ENCODE results near the gene HAUS1. TPM values are rescaled to one million over a fixed set of nuclear protein-coding genes. Genes with fewer than 3 reads are reported as not detected.

Gene HAUS1
- total RNA-seq, 1 donor from 2014 or later, result 20.9 TPM

DNA sequence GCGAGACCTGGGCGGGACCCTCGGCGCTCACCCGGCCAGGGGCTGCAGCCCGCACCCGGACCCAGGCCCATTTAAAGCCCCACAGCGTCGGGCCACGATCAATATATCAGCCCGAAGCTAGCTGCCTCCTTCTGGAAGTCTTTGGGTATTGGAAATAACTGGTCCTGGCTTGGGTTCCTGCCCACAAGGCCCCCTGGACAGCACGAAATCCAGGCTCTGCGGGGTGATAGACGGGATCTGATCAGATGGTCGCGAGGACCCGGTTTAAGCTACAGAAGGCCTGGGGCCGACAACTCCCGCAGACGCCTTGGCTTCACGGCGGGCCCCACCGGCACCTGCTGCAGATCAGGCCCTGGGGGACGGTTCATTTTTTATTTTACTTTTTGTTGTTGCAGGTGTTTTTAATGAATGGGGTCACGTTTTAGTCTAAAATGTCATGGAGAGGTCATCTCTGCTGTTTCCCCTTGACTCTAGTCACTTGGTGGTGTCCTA is 31.8 kb upstream of the HAUS1 start:
- intact Hi-C loops (cut with DNase I), result loop anchor here (10.0 kb wide), 1 partner anchor 388 kb away; no protein-coding TSS in a partner anchor
- no peak for DNase-seq (ENCODE audit: extremely low spot score in 2 of 2)
- Histone ChIP-seq H3K9me3 (no peaks in the 10 kb centered on the region), H3K27ac (peak overlapping the region; percentile 17), H3K27me3 (no peaks in the 10 kb centered on the region), H3K4me1 (peaks cover 24% of the 10 kb centered on the region), H3K36me3 (no peaks in the 10 kb centered on the region), H3K4me3 (peak overlapping the region; percentile 56 to 96)
- TF ChIP-seq POLR2AphosphoS5 (IDR thresholded peaks at IDR 0.05; ENCODE audit: insufficient read depth in 1 of 2, low read depth in 1 of 2) (no peak), POLR2A (IDR thresholded peaks at IDR 0.05) (no peak)
- TF ChIP-seq, protein P1, sequence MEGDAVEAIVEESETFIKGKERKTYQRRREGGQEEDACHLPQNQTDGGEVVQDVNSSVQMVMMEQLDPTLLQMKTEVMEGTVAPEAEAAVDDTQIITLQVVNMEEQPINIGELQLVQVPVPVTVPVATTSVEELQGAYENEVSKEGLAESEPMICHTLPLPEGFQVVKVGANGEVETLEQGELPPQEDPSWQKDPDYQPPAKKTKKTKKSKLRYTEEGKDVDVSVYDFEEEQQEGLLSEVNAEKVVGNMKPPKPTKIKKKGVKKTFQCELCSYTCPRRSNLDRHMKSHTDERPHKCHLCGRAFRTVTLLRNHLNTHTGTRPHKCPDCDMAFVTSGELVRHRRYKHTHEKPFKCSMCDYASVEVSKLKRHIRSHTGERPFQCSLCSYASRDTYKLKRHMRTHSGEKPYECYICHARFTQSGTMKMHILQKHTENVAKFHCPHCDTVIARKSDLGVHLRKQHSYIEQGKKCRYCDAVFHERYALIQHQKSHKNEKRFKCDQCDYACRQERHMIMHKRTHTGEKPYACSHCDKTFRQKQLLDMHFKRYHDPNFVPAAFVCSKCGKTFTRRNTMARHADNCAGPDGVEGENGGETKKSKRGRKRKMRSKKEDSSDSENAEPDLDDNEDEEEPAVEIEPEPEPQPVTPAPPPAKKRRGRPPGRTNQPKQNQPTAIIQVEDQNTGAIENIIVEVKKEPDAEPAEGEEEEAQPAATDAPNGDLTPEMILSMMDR (IDR thresholded peaks at IDR 0.05), result no peak

DNA sequence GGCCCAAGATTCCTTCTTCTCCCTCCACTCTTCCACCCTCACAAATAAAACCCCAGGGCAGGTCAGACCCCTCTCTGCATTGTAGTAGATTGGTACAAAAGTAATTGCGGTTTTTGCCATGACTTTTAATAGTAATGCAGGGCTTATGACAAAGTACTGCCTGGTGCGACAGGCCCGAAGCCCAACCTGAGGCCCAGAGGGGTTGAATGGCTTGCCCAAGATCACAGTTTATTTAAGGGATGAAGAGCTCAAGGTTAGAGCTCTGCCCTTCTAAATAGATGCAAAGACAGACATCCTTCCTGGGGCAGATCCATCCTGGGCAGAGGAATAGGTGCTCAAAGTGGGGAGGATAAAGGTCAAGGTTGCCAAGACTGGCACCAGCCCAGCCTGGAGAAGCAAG is 31.2 kb upstream of the HAUS1 start:
- no peaks in the 10 kb centered on the region for H3K9me3 ChIP-seq
- no peak overlapping the region for H3K4me3 ChIP-seq
- intact Hi-C loops (cut with DNase I), result loop anchor here (10.0 kb wide), 1 partner anchor 388 kb away; no protein-coding TSS in a partner anchor
- TF ChIP-seq, protein P1 (IDR thresholded peaks at IDR 0.05), result no peak
- TF ChIP-seq POLR2A (IDR thresholded peaks at IDR 0.05) (no peak), POLR2AphosphoS5 (IDR thresholded peaks at IDR 0.05; ENCODE audit: insufficient read depth in 1 of 2, low read depth in 1 of 2) (no peak)
- DNase-seq (ENCODE audit: extremely low spot score in 2 of 2), result no peak
- H3K36me3 ChIP-seq, result no peaks in the 10 kb centered on the region
- peaks cover 24% of the 10 kb centered on the region for H3K4me1 ChIP-seq
- H3K27ac ChIP-seq, result no peak overlapping the region
- H3K27me3 ChIP-seq, result no peaks in the 10 kb centered on the region

DNA sequence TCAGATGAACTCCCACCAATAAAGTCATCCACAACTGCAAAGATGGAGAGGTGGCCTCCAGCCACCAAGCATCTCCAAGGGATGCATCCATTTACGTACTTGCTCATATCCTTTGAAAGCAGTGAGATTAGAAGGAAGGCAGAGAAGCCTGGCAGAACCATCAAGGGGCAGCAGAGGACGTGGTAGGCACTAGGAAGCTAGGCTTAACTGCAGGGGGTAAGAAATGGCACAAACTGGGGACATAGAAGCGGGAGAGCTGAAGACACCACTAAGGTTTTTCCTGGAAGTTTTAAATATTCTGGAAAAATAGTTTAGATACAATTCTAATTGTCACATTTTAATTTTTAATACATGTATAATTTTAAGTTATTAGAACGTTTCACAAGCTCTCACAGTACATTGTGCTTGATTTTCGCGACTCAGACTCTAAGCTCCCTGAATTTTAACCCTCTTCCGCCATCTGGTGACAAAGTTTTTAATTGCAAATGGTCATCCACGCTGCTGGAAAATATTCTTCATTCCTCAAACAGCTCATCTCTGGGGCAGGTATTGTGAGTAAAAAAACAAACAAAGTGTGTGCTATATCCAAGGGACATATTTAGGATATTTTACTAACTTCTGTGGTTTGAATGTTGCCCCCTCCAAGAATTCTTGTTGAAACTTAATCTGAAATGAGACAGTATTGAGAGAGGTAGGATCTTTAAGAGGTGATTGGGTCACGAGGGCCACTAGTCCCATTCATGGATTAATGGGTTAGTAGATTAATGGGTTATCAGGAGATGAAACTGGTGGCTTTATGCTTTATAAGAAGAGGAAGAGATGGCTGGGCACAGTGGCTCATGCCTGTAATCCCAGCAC is 30.5 kb upstream of the HAUS1 start:
- no peak for DNase-seq (ENCODE audit: extremely low spot score in 2 of 2)
- intact Hi-C loops (cut with DNase I), result loop anchor here (10.0 kb wide), 1 partner anchor 389 kb away; no protein-coding TSS in a partner anchor

DNA sequence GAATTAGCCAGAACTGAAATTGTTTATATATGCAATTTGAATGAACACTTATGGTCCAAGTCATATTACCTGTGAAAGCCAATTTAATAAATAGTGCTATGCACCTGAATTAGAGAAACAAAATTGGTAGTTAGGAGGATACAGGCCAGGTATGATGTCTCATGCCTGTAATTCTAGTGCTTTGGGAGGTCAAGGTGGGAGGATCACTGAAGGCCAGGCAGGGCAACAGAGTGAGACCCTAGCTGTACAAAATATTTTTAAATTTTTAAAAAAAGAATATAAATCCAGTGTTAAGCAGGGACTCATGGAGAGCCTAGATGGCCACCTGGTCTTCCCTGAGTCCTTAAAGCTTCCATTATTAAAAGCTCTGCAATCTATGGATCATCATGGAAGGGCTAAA is 24.8 kb upstream of the HAUS1 start:
- no peaks in the 10 kb centered on the region for H3K4me1 ChIP-seq
- intact Hi-C loops (cut with DNase I), result loop anchor here (10.0 kb wide), 1 partner anchor 395 kb away; no protein-coding TSS in a partner anchor
- no peak for DNase-seq (ENCODE audit: extremely low spot score in 2 of 2)
- H3K27me3 ChIP-seq, result no peaks in the 10 kb centered on the region
- TF ChIP-seq, protein P1 (IDR thresholded peaks at IDR 0.05), result no peak
- TF ChIP-seq POLR2AphosphoS5 (IDR thresholded peaks at IDR 0.05; ENCODE audit: insufficient read depth in 1 of 2, low read depth in 1 of 2) (no peak), POLR2A (IDR thresholded peaks at IDR 0.05) (no peak)
- H3K9me3 ChIP-seq, result no peaks in the 10 kb centered on the region
- H3K4me3 ChIP-seq, result no peak overlapping the region
- H3K36me3 ChIP-seq, result peaks cover 0 to 30% of the 10 kb centered on the region in 2 donors
- H3K27ac ChIP-seq, result no peak overlapping the region

More for the DNA sequence above, 30.5 kb upstream of the HAUS1 start:
- TF ChIP-seq, protein P1 (IDR thresholded peaks at IDR 0.05), result peak; percentile 46 to 56 (median 54)
- TF ChIP-seq POLR2A (IDR thresholded peaks at IDR 0.05) (no peak), POLR2AphosphoS5 (IDR thresholded peaks at IDR 0.05; ENCODE audit: insufficient read depth in 1 of 2, low read depth in 1 of 2) (no peak)
- Histone ChIP-seq H3K27me3 (no peaks in the 10 kb centered on the region), H3K4me1 (peaks cover 23% of the 10 kb centered on the region), H3K9me3 (no peaks in the 10 kb centered on the region), H3K4me3 (no peak overlapping the region), H3K36me3 (no peaks in the 10 kb centered on the region), H3K27ac (no peak overlapping the region)

Data from vagina (tissue), 2 donors.